T-helper 1 cell (primary cell): ENCODE data around the gene FAM168A.
"Not testable (repeated sequence)": the region's sequence is repeated elsewhere in the genome, so short reads cannot be mapped to it uniquely, and the experiment has no call there.

ENCODE experiments used
- DNase-seq, 5 donors: peaks; one replicate each; pipeline ENCODE4 v3.0.0-alpha.2; 2012 to 2020

Gene FAM168A

GRCh38 chr11:73513707-73514106, 84.2 kb downstream of the FAM168A start:
- no peak for DNase-seq

GRCh38 chr11:73510877-73511276, 87.0 kb downstream of the FAM168A start:
- DNase-seq, result no peak

DNA sequence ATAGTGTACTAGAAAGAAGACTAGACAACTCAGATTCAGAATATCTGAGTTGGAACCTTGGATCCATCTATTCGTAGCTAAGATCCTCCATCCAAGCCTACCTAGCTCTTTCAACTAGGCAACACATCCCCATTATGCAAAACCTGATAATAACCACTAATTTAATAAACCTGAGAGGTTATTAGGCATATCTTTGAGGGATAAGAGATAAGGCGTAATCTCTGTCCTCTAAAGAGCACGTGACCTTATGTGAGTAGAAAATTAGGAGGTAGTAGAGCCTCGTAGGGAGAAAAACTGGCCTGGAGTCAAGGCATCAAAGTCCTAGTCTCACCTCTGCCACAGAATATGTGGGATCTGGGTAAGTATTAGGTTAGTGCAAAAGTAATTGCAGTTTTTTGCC, 87.8 kb downstream of the FAM168A start:
- DNase-seq, result no peak

DNA sequence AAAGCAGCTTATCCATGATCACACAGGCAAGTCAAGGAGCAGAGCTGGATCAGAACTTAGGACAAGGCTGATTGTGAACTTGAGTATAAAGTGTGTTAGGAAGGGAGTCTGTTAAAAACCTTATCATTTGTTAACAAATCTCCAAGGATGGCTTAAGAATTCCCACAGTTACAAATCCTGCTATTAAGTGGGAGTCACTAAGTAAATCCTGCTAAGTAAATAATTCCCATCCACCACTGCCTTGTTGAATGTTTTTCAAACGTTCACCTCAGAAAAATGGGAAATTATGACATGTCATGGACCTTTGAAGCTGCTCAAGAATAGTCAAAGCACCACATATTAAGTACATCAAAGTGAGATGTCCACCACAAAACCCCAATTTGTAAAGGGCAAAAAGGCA, 88.7 kb downstream of the FAM168A start:
- no peak for DNase-seq

- no peak for DNase-seq
Measured at GRCh38 chr11:73508243-73509176, 89.4 kb downstream of the FAM168A start.

DNA sequence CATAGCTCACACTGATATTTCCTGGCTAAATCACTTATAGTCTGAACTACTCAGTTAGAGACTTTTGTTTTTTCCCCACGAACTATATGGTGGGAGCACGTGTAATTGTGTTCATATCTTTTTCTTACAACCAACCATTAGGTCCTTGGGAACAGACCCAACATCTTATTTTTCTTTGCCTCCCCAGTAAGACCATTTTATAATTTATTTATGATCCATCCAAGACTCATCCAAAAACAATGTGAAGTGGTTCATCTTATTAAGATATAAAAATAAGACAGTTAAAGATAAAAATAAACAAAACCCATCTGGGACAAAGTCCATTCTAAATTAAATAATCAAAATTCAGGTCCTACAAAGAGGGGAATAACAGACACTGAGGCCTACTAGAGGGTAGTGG, 90.8 kb downstream of the FAM168A start:
- no peak for DNase-seq

GRCh38 chr11:73506038-73506437, 91.9 kb downstream of the FAM168A start:
- no peak for DNase-seq

DNA sequence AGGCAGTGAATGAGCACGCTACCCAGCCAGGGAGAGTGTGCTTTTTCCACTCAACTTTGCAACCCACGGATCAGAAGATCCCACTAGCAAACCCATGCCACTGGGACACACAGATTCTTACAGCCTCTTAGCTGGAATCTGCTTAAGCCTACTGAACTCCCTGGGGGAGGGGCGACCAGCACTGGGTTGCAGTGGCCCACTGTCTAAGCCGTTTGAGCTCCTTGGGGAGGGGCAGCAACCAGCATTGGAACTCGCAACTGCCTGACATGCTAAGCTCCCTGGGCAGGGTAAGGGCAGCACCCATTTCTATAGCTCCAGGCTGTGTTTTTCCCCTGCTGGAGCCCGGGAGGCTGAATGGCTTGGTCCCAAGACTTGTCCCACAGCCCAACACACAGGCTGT, 99.6 kb downstream of the FAM168A start:
- DNase-seq, result no peak

DNA sequence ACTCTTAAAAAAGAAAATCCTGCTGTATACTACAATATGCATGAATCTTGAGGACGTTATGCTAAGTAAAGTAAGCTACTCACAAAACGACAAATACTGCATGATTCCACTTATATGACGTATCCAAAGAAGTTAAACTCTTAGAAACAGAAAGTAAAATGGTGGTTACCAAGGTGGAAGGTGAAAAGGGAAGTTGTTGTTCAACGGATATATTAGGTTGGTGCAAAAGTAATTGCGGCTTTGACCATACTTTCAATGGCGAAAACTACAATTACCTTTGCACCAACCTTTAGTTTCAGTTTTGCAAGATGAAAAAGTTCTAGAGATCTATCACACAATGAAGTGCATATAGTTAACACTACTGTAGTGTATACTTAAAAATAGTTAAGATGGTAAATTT, 101.8 kb downstream of the FAM168A start:
- DNase-seq, result no peak

DNA sequence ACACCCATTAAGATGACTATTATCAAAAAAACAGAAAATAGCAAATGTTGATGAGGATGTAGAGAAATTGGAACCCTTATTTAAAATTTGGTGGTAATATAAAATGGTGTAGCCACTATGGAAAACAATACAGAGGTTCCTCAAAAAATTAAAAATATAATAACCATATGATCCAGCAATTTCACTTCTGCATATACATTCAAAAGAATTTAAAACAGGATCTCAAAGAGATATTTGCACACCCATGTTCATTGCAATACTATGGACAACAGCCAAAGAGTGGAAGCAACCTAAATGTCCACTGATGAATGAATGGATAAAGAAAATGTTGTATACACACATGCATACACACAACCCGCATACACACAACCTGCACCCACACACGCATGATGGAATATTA, 102.2 kb downstream of the FAM168A start:
- DNase-seq, result no peak

- no peak for DNase-seq
Measured at GRCh38 chr11:73493956-73494598, 103.8 kb downstream of the FAM168A start.

DNA sequence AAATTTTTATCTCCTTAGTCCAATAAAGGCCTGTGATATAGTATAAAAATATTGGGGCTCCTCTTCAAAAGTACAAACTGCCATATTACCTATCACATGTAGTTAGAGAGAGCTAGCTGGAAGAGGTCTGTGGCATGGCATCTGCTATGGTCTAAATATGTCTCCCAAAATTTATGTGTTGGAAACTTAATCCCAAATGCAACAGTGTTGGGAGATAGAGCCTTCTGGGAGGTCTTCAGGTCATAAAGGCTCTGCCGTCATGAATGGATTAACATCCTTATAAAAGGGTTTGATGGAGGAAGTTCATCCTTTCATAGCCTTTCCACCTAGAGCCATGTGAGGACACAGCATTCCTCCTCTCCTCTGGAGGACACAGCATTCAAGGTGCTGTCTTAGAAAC, 116.3 kb downstream of the FAM168A start:
- no peak for DNase-seq

DNA sequence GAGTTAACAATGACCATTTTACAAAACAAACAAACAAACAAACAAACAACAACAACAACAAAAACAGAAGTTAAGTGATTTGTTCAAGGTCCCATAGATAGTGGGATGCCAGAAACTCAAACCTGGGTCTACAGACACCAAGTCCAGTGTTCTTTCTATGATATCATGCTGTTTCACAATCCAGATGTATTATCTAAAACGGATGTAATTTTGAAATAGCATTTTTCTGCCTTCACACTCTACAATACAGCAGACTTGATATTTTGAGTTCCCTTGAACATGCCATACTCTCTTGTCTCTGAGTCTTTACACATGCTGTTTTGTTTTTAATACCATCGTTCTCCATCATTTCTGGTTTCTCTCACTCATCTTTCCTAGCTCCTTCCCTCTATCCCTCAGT, 117.2 kb downstream of the FAM168A start:
- DNase-seq, result no peak

GRCh38 chr11:73478737-73479347, 119.1 kb downstream of the FAM168A start:
- no peak for DNase-seq

DNA sequence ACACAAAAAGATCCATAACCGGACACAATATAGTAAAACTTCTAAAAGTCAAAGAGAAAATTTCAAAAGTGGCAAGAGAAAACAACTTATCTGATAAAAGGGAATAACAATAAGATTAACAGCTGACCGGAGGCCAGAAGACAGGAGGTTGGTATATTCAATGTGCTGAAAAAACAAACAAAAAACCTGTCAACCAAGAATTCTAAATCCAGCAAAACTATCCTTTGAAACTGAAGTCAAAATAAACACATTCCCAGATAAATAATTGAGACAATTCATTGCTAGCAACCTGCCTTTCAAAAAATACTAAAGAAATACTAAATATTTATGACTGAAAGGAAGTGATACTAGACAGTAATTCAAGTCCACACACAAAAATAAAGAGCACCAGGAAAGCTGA, 120.4 kb downstream of the FAM168A start:
- no peak for DNase-seq

DNA sequence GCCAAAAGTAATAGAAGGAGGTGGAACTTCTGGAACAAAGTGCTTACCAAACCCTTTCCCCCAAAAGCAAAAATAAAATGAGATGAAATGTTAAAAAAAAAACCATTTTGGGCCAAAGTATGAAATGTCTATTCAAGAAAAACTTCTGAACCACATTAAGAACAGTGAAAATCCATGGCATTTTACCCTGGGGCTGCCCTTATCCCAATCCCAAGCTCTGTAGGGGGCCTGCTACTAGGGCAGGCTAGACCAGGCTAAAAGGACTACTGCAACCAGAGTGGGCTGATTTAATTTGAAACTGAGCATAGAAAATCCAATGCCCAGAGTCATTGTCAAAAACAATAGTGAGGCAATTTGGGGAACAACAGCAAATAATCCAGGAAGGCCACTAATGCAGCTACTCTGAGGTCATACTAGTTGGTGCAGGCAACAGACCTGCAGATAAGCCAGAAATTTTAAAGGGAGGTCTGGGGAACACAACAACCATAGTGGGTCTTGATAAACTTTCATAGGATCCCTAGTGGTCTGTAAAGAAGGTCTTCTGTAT, 122.3 kb downstream of the FAM168A start:
- no peak for DNase-seq

- no peak for DNase-seq
Measured at GRCh38 chr11:73473252-73473651, 124.7 kb downstream of the FAM168A start.

DNA sequence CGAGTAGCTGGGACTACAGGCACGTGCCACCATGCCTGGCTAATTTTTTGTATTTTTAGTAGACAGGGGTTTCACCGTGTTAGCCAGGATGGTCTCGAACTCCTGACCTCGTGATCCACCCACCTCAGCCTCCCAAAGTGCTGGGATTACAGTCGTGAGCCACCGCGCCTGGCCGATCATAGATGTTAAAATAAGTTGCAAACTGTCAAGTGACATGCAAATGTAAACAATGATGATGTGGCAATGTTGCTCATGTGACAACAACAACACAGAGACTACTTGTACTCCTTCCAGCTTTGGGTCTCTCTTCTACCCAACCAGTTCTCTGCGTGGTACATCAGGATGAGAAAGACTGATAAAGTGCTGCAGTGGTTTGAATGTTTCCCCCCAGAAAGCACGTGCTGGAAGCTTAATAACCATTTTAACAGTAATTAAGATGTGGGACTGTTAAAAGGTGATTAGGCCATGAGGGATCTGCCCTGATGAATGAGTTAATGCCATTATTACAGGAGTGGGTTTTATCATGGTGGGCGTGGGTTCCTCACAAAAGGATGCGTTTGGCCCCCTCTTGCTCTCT, 127.8 kb downstream of the FAM168A start:
- DNase-seq, result not testable (repeated sequence)

DNA sequence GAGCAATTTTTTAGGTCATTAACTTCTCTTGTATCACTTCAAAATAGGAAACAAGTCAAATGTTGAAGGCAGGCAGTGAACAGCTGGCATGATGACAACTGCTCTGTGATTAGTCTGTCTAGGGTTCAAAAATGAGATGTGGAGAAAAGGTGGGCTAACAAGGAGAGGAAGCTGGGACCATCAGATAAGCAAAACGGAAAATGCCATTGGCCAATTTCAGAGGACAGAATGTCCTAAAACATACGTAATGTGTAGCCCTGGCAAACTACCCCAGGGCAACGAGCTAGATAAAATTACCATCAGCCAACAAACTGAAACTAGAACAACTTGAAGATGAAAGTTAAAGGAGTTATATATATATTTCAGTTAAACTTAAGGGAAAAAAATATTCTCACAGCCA, 128.5 kb downstream of the FAM168A start:
- DNase-seq, result no peak

DNA sequence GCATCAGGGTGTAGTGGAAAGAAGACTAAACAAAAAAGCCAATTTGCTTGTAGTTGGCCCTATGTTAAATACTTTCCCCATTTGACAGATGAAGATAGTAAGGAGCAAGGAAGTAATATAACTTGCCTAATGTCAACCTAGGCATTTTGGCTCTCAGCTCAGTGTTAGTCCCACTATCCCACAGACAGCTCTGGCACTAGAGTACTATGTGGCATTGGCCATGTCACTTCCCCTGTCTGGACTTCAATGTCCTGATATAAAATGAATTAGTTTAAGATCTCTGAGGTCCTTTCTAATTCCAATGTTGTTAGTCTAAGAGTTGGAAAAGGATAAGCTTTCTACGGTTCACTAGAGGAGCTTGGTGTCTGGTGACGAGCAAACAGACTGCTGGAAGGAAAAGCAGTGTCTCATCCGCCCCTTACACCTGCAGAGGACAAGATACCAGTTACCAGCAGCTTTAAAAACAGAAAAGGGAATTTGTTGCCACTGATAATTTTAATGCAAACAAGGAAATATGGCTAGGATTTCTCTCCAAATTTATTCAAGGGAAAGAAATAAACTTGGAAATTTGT, 129.2 kb downstream of the FAM168A start:
- no peak for DNase-seq

GRCh38 chr11:73467505-73467904, 130.4 kb downstream of the FAM168A start:
- DNase-seq, result no peak

DNA sequence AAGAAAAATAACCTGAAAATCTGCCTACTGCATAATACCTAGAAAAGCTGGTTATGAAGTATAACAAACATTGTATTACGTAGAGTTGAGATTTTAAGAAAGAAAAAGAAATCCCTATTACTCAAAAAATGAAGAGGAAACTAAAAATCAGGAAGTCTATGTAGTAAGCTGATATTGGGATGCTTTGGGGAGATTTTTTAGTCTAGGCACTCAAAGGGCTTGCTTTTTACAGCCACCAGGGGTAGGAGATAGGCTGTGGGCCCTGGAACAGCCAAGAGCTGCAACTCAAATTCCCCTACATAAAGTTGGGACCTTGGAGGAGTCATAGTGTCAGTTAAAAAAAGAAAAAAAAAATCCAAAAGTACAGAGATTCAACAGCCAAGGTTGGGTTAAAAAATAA, 131.3 kb downstream of the FAM168A start:
- no peak for DNase-seq

DNA sequence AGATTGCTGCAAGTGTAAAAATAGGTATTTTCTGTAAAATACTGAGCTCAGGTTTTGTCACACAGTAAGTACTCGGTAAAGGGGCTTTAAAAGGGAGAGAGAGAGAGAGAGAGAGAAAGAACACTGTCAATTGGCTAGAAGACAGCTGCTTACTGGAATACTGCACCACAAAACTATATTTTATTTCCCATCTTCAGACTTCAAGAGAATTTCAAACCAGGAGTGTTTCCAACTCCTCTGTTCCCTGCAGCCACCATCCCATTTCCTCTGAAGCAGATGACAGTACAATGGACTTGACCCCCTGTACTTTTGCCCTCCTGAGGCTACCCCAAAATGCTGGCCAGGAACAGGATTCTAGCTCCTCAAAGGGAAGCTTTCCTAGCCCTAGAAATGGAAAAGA, 132.0 kb downstream of the FAM168A start:
- no peak for DNase-seq
